Germinal center (tissue), 1 donor: Measurements from ENCODE around the gene FADS6.

ENCODE experiments used
- DNase-seq: peaks from one replicate; pipeline ENCODE4 v3.0.0; 2012; ENCODE audit warnings: mixed read lengths, low spot score

Gene FADS6

DNA sequence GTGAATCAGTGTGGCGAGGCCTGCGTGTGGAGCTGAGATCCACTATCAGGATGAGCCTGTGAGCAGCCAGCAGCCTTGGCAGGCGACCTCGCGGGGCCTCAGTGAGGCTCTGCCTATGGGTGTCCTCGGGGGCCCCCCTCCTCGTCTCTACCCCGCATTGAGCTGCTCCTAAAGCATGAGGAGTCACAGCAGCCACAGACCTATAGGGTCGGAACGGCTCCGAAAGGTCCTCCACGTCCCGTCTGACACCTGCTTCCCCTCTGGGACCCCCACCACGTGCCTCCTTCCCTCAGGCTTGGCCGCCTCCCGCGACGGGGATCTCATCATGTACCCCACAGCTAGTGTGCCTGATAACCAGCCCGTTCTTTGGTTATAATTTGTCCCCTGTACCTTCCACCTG, 62.6 kb downstream of the FADS6 start:
- no peak for DNase-seq

DNA sequence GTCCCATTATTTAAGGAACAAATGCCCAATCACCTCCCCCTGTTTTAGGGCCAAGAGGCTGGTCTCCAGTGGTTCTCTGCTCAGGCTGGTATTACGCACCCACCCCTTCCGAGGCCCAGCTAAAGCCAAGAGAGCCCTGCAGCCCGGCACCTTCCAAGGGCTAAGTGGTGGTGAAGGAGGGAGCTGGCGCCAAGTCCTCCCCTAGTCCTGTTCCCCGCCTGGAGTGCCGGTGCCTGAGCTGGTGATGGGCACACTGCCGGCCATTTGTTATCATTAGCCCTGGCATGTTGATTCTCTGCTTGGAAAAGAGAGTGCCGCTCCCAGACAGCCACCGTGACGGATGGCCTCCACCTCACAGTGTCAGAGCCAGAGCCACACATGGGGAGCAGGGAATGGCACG, 65.6 kb downstream of the FADS6 start:
- no peak for DNase-seq
